Measurements from ENCODE around the gene OSBPL7.

DNA sequence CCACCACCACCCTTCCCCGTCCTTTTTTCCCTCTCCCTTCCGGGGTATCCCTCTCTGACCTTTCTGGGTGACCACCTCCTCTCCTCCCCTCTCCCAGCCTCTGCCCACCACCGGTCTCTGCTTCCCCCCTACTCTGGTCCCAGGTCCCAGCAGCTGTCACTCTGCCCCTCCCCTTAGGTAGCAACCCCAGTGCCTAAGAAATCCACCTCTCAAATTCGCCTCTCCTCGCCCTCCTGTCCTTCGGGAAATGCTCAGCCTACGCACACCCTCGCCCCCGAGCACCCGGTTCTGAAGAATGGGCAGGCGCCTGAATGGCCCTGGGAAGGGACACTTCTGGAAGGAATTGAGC is 30.1 kb upstream of the OSBPL7 start:
- TF ChIP-seq POLR2AphosphoS5 (IDR thresholded peaks at IDR 0.05; ENCODE audit: borderline replicate concordance, low read depth, low read length): no peak
- no peak for TF ChIP-seq EZH2 (IDR thresholded peaks at IDR 0.05)

Data from SK-N-MC (cell line).